Measurements from ENCODE around the gene DGCR8.

The DGCR8 gene

GRCh38 chr22:20069331-20070042, 10.6 kb upstream of the DGCR8 start:
- no peak for DNase-seq

GRCh38 chr22:20071524-20071972, 8.5 kb upstream of the DGCR8 start:
- DNase-seq, result no peak

GRCh38 chr22:20076627-20077172, 3.3 kb upstream of the DGCR8 start:
- no peak for DNase-seq

GRCh38 chr22:20080445-20080775, 369 bp downstream of the DGCR8 start:
- DNase-seq, result peak; percentile 20

GRCh38 chr22:20080776-20081654, 974 bp downstream of the DGCR8 start:
- no peak for DNase-seq

- no peak for DNase-seq
Measured at GRCh38 chr22:20083157-20083890, 3.3 kb downstream of the DGCR8 start.

- DNase-seq, result no peak
Measured at GRCh38 chr22:20083891-20084546, 4.0 kb downstream of the DGCR8 start.

- DNase-seq, result peak; percentile 17
Measured at GRCh38 chr22:20084547-20085413, 4.7 kb downstream of the DGCR8 start.

- DNase-seq, result no peak
Measured at GRCh38 chr22:20085651-20086050, 5.6 kb downstream of the DGCR8 start.

- no peak for DNase-seq
Measured at GRCh38 chr22:20086101-20086599, 6.1 kb downstream of the DGCR8 start.

GRCh38 chr22:20086763-20087162, 6.7 kb downstream of the DGCR8 start:
- no peak for DNase-seq

- DNase-seq, result no peak
Measured at GRCh38 chr22:20087319-20088262, 7.5 kb downstream of the DGCR8 start.

GRCh38 chr22:20088263-20088648, 8.2 kb downstream of the DGCR8 start:
- no peak for DNase-seq

- DNase-seq, result no peak
Measured at GRCh38 chr22:20089226-20089976, 9.4 kb downstream of the DGCR8 start.

- DNase-seq, result no peak
Measured at GRCh38 chr22:20089977-20090729, 10.1 kb downstream of the DGCR8 start.

GRCh38 chr22:20090730-20091240, 10.7 kb downstream of the DGCR8 start:
- no peak for DNase-seq

- no peak for DNase-seq
Measured at GRCh38 chr22:20091690-20092476, 11.8 kb downstream of the DGCR8 start.

- no peak for DNase-seq
Measured at GRCh38 chr22:20092477-20092854, 12.4 kb downstream of the DGCR8 start.

All from NCI-H1048 (cell line).